ENCODE data around the gene ZMYND19.

The ZMYND19 gene

GRCh38 chr9:137575364-137575715, 15.0 kb downstream of the ZMYND19 start:
- Histone ChIP-seq H3K79me2 (ENCODE audit: insufficient read depth, low read length) (peaks cover 35% of the 10 kb centered on the region), H3K36me3 (ENCODE audit: insufficient read depth, low read length) (peaks cover 20% of the 10 kb centered on the region; the same call in 1 of the 2 replicates), H2AFZ (ENCODE audit: low read length) (no peak overlapping the region), H3K27me3 (ENCODE audit: insufficient read depth, low read length, poor library complexity, severe bottlenecking) (no peaks in the 10 kb centered on the region), H3K4me2 (ENCODE audit: low read depth, low read length, poor library complexity, severe bottlenecking) (peak overlapping the region; percentile 89), H3K4me1 (ENCODE audit: insufficient read depth, low read length, poor library complexity, severe bottlenecking) (peaks cover 21% of the 10 kb centered on the region), H3K4me3 (ENCODE audit: low read length, poor library complexity, severe bottlenecking) (peak overlapping the region; percentile 96), H3F3A (ENCODE audit: low read depth) (no peaks in the 10 kb centered on the region), H3K9me2 (replicated peaks; ENCODE audit: low read depth, low read length) (no peaks in the 10 kb centered on the region), H3K9ac (ENCODE audit: low read depth, low read length, poor library complexity, severe bottlenecking) (peak overlapping the region; percentile 29), H4K20me1 (ENCODE audit: insufficient read depth, low read length, poor library complexity, severe bottlenecking) (peaks cover 23% of the 10 kb centered on the region), H3K9me3 (ENCODE audit: insufficient read depth, low read depth, low read length) (no peaks in the 10 kb centered on the region)
- TF ChIP-seq EZH2phosphoT487 (IDR thresholded peaks at IDR 0.05; ENCODE audit: borderline replicate concordance) (no peak), CTCF (conservative IDR thresholded peaks at IDR 0.05; ENCODE audit: low read length) (no peak)

- no peaks in the 10 kb centered on the region for H3F3A ChIP-seq (ENCODE audit: low read depth)
- TF ChIP-seq CTCF (conservative IDR thresholded peaks at IDR 0.05; ENCODE audit: low read length) (no peak), EZH2phosphoT487 (IDR thresholded peaks at IDR 0.05; ENCODE audit: borderline replicate concordance) (no peak)
- H3K9ac ChIP-seq (ENCODE audit: low read depth, low read length, poor library complexity, severe bottlenecking): no peak overlapping the region
- H3K4me1 ChIP-seq (ENCODE audit: insufficient read depth, low read length, poor library complexity, severe bottlenecking): peaks cover 21% of the 10 kb centered on the region
- H3K27me3 ChIP-seq (ENCODE audit: insufficient read depth, low read length, poor library complexity, severe bottlenecking): no peaks in the 10 kb centered on the region
- H3K9me2 ChIP-seq (replicated peaks; ENCODE audit: low read depth, low read length): no peaks in the 10 kb centered on the region
- H2AFZ ChIP-seq (ENCODE audit: low read length): no peak overlapping the region
- no peak overlapping the region for H3K4me3 ChIP-seq (ENCODE audit: low read length, poor library complexity, severe bottlenecking)
- H3K4me2 ChIP-seq (ENCODE audit: low read depth, low read length, poor library complexity, severe bottlenecking): no peak overlapping the region
- H4K20me1 ChIP-seq (ENCODE audit: insufficient read depth, low read length, poor library complexity, severe bottlenecking): peaks cover 23% of the 10 kb centered on the region
- no peaks in the 10 kb centered on the region for H3K9me3 ChIP-seq (ENCODE audit: insufficient read depth, low read depth, low read length)
- H3K36me3 ChIP-seq (ENCODE audit: insufficient read depth, low read length): peaks cover 20% of the 10 kb centered on the region; the same call in 1 of the 2 replicates
- H3K79me2 ChIP-seq (ENCODE audit: insufficient read depth, low read length): peaks cover 41% of the 10 kb centered on the region
Measured at GRCh38 chr9:137574192-137574591, 16.1 kb downstream of the ZMYND19 start.

- Histone ChIP-seq H4K20me1 (ENCODE audit: insufficient read depth, low read length, poor library complexity, severe bottlenecking) (peaks cover 4% of the 10 kb centered on the region), H3F3A (ENCODE audit: low read depth) (no peaks in the 10 kb centered on the region), H3K9me3 (ENCODE audit: insufficient read depth, low read depth, low read length) (no peaks in the 10 kb centered on the region), H3K79me2 (ENCODE audit: insufficient read depth, low read length) (peaks cover 10% of the 10 kb centered on the region; the same call in 1 of the 2 replicates), H3K4me1 (ENCODE audit: insufficient read depth, low read length, poor library complexity, severe bottlenecking) (no peaks in the 10 kb centered on the region), H2AFZ (ENCODE audit: low read length) (no peak overlapping the region), H3K9me2 (replicated peaks; ENCODE audit: low read depth, low read length) (no peaks in the 10 kb centered on the region), H3K36me3 (ENCODE audit: insufficient read depth, low read length) (peaks cover 20% of the 10 kb centered on the region; the same call in 1 of the 2 replicates), H3K4me2 (ENCODE audit: low read depth, low read length, poor library complexity, severe bottlenecking) (no peak overlapping the region), H3K27me3 (ENCODE audit: insufficient read depth, low read length, poor library complexity, severe bottlenecking) (no peaks in the 10 kb centered on the region), H3K9ac (ENCODE audit: low read depth, low read length, poor library complexity, severe bottlenecking) (no peak overlapping the region), H3K4me3 (ENCODE audit: low read length, poor library complexity, severe bottlenecking) (no peak overlapping the region)
- TF ChIP-seq CTCF (conservative IDR thresholded peaks at IDR 0.05; ENCODE audit: low read length): no peak
Measured at GRCh38 chr9:137570566-137570965, 19.7 kb downstream of the ZMYND19 start.

Data from Loucy (cell line).